Astrocyte (in vitro differentiated cells and primary cell): ENCODE measurements around the gene PAFAH2. TPM values are rescaled to one million over a fixed set of nuclear protein-coding genes. Genes with fewer than 3 reads are reported as not detected.

Experiments used
- DNase-seq: peaks from one replicate; pipeline ENCODE4 v3.0.0-alpha.2; 2010; ENCODE audit warnings: low read depth
- FAIRE-seq: peaks from 2 replicates; lab custom pipeline; 2011; peaks lifted over from hg19 to GRCh38; lab: Jason Lieb, UNC
- H2AFZ ChIP-seq: 2 replicates; pipeline ENCODE4 v1.6.0; 2012; ENCODE audit warnings: low read depth, low read length, inconsistent platforms
- H3K27ac ChIP-seq: 2 replicates; pipeline ENCODE4 v1.5.1; 2011; ENCODE audit warnings: low read depth, low read length, inconsistent platforms
- H3K27me3 ChIP-seq: 2 replicates; pipeline ENCODE4 v1.6.0; 2011; ENCODE audit warnings: low read length, inconsistent platforms; ENCODE audit not compliant: insufficient read depth
- H3K36me3 ChIP-seq: 2 replicates; pipeline ENCODE4 v1.5.1; 2011; ENCODE audit warnings: low read length, inconsistent platforms; ENCODE audit not compliant: insufficient read depth
- H3K4me1 ChIP-seq: 2 replicates; pipeline ENCODE4 v1.5.1; 2011; ENCODE audit warnings: low read length, inconsistent platforms; ENCODE audit not compliant: insufficient read depth
- H3K4me2 ChIP-seq: 2 replicates; pipeline ENCODE4 v1.6.0; 2012; ENCODE audit warnings: low read length, inconsistent platforms
- H3K4me3 ChIP-seq: 2 replicates; pipeline ENCODE4 v1.5.1; 2011; ENCODE audit warnings: low read depth, mild to moderate bottlenecking, low read length, inconsistent platforms; ENCODE audit not compliant: insufficient read depth
- H3K79me2 ChIP-seq: 2 replicates; pipeline ENCODE4 v1.6.0; 2012; ENCODE audit warnings: mild to moderate bottlenecking, low read length, inconsistent platforms; ENCODE audit not compliant: insufficient read depth
- H3K9ac ChIP-seq: 2 replicates; pipeline ENCODE4 v1.6.0; 2012; ENCODE audit warnings: mild to moderate bottlenecking, low read length, inconsistent platforms
- H3K9me3 ChIP-seq: 2 replicates; pipeline ENCODE4 v1.5.1; 2012; ENCODE audit warnings: low read depth, mild to moderate bottlenecking, low read length, inconsistent platforms; ENCODE audit not compliant: insufficient read depth
- H4K20me1 ChIP-seq: 2 replicates; pipeline ENCODE4 v1.6.0; 2012; ENCODE audit warnings: low read length, inconsistent platforms; ENCODE audit not compliant: insufficient read depth
- H3K27ac Mint-ChIP-seq: one replicate; pipeline ENCODE4 v1.8.0; 2021; ENCODE audit warnings: mild to moderate bottlenecking, mixed read lengths; ENCODE audit not compliant: unreplicated experiment
- H3K27me3 Mint-ChIP-seq: one replicate; pipeline ENCODE4 v1.8.0; 2021; ENCODE audit warnings: low read depth, mixed read lengths; ENCODE audit not compliant: unreplicated experiment
- H3K36me3 Mint-ChIP-seq: one replicate; pipeline ENCODE4 v1.8.0; 2021; ENCODE audit warnings: low read depth, mixed read lengths; ENCODE audit not compliant: unreplicated experiment
- H3K4me1 Mint-ChIP-seq: one replicate; pipeline ENCODE4 v1.8.0; 2021; ENCODE audit warnings: low read depth, mixed read lengths; ENCODE audit not compliant: unreplicated experiment
- H3K4me3 Mint-ChIP-seq: one replicate; pipeline ENCODE4 v1.8.0; 2021; ENCODE audit warnings: mild to moderate bottlenecking, moderate library complexity, mixed read lengths; ENCODE audit not compliant: unreplicated experiment
- H3K9me3 Mint-ChIP-seq: one replicate; pipeline ENCODE4 v1.8.0; 2021; ENCODE audit warnings: mild to moderate bottlenecking, mixed read lengths; ENCODE audit not compliant: unreplicated experiment
- CTCF ChIP-seq: IDR thresholded peaks from 2 replicates; pipeline ENCODE4 v1.5.1; 2011; ENCODE audit warnings: low read depth, mild to moderate bottlenecking, inconsistent platforms, low read length, moderate library complexity; ENCODE audit not compliant: insufficient read depth
- EZH2 ChIP-seq: IDR thresholded peaks from 2 replicates; pipeline ENCODE4 v1.6.1; 2012; ENCODE audit warnings: mild to moderate bottlenecking, low read length, inconsistent platforms; ENCODE audit not compliant: insufficient read depth
- total RNA-seq: library from RNA; stranded (reverse); gene quantifications from 2 replicates; pipeline ENCODE4 v1.2.1, GENCODE V29; 2021

PAFAH2 gene
- total RNA-seq, 1 donor from 2014 or later, result 14.1 TPM

GRCh38 chr1:25993197-25993951 lies 4.5 kb downstream of the PAFAH2 start:
- no peak for TF ChIP-seq EZH2
- TF ChIP-seq CTCF, result no peak
- H3K9ac ChIP-seq, result no peak overlapping the region
- H3K27me3 ChIP-seq, result no peaks in the 10 kb centered on the region
- no peaks in the 10 kb centered on the region for H3K36me3 ChIP-seq
- no peak overlapping the region for H3K27ac ChIP-seq
- no peaks in the 10 kb centered on the region for H3K9me3 ChIP-seq
- H3K36me3 Mint-ChIP-seq, result peaks cover 2% of the 10 kb centered on the region
- H3K79me2 ChIP-seq, result peaks cover 6% of the 10 kb centered on the region
- peaks cover 28% of the 10 kb centered on the region for H3K4me1 Mint-ChIP-seq
- H2AFZ ChIP-seq, result no peak overlapping the region
- DNase-seq (no peak), FAIRE-seq (no peak)
- no peak overlapping the region for H3K4me3 ChIP-seq
- no peaks in the 10 kb centered on the region for H4K20me1 ChIP-seq
- no peaks in the 10 kb centered on the region for H3K9me3 Mint-ChIP-seq
- H3K4me3 Mint-ChIP-seq, result peak overlapping the region; percentile 23
- peak overlapping the region; percentile 31 for H3K27ac Mint-ChIP-seq
- H3K4me1 ChIP-seq, result peaks cover 16% of the 10 kb centered on the region
- no peaks in the 10 kb centered on the region for H3K27me3 Mint-ChIP-seq
- no peak overlapping the region for H3K4me2 ChIP-seq

- no peak overlapping the region for H3K9ac ChIP-seq
- H4K20me1 ChIP-seq, result no peaks in the 10 kb centered on the region
- no peak overlapping the region for H3K4me3 ChIP-seq
- TF ChIP-seq CTCF (no peak), EZH2 (no peak)
- no peak overlapping the region for H3K4me2 ChIP-seq
- no peak overlapping the region for H2AFZ ChIP-seq
- DNase-seq (no peak), FAIRE-seq (no peak)
- Mint-ChIP-seq H3K4me1 (peaks cover 28% of the 10 kb centered on the region), H3K36me3 (peaks cover 2% of the 10 kb centered on the region), H3K27me3 (no peaks in the 10 kb centered on the region), H3K4me3 (no peak overlapping the region), H3K9me3 (no peaks in the 10 kb centered on the region), H3K27ac (no peak overlapping the region)
- no peaks in the 10 kb centered on the region for H3K36me3 ChIP-seq
- H3K27me3 ChIP-seq, result no peaks in the 10 kb centered on the region
- H3K9me3 ChIP-seq, result no peaks in the 10 kb centered on the region
- no peak overlapping the region for H3K27ac ChIP-seq
- H3K79me2 ChIP-seq, result peaks cover 6% of the 10 kb centered on the region
- peaks cover 13% of the 10 kb centered on the region for H3K4me1 ChIP-seq
Observed at GRCh38 chr1:25992689-25993171, 5.1 kb downstream of the PAFAH2 start.
